GM12801 (cell line): ENCODE results near the gene ALDH7A1.

Experiments
- CTCF ChIP-seq: IDR thresholded peaks from one replicate; pipeline ENCODE4 v1.5.1; 2011; ENCODE audit warnings: control low read depth; ENCODE audit not compliant: insufficient read length; ENCODE audit errors: extremely low read depth

ALDH7A1 gene

GRCh38 chr5:126487596-126487995, 107.4 kb downstream of the ALDH7A1 start:
- no peak for TF ChIP-seq CTCF

GRCh38 chr5:126486332-126486731, 108.7 kb downstream of the ALDH7A1 start:
- no peak for TF ChIP-seq CTCF

- TF ChIP-seq CTCF: no peak
Observed at GRCh38 chr5:126484253-126484652, 110.8 kb downstream of the ALDH7A1 start.

- no peak for TF ChIP-seq CTCF
Observed at GRCh38 chr5:126483156-126483555, 111.9 kb downstream of the ALDH7A1 start.

- no peak for TF ChIP-seq CTCF
Observed at GRCh38 chr5:126482591-126482990, 112.4 kb downstream of the ALDH7A1 start.

- no peak for TF ChIP-seq CTCF
Observed at GRCh38 chr5:126481243-126481642, 113.8 kb downstream of the ALDH7A1 start.
